HG02852 (cell line): ENCODE measurements around the gene COPG1.

ENCODE experiments used
- ATAC-seq: cut with Tn5 transposase; IDR thresholded peaks from one replicate; pipeline ENCODE4 v1.9.1; 2021; ENCODE audit warnings: mild to moderate bottlenecking, moderate library complexity; ENCODE audit not compliant: unreplicated experiment

The COPG1 gene

DNA sequence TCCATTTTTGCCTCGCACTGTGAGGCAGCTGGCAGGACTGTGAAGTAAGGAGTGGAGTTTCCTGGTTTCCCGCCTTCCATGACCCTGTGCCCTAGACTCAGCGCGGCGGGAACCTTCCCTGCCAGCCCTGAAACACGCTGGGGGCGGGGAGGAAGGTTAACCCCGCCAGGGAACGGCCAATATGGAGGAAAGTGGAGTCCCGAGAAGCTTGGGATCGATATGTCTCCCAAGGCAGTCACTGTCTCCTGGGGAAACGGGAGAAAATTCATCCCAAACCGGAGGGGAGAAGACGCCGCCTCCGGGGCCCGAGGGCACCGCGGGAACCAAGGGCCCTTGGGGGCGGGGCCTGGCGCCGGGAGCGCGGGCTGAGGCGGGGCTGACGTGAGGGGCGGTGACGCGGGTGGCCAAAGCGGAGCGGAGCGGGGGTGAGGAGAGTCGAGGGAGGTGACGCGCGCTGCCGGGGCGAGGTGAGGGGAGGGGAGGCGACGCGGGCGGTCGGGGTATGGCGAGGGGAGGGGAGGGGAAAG is 29.1 kb downstream of the COPG1 start, which contains the start of gene HMCES:
HMCES (plus strand) TSS at position 432 of the 527 bp plus-strand sequence. CDS start 863 bp downstream, outside the sequence.
- ATAC-seq, result peak; percentile 49

DNA sequence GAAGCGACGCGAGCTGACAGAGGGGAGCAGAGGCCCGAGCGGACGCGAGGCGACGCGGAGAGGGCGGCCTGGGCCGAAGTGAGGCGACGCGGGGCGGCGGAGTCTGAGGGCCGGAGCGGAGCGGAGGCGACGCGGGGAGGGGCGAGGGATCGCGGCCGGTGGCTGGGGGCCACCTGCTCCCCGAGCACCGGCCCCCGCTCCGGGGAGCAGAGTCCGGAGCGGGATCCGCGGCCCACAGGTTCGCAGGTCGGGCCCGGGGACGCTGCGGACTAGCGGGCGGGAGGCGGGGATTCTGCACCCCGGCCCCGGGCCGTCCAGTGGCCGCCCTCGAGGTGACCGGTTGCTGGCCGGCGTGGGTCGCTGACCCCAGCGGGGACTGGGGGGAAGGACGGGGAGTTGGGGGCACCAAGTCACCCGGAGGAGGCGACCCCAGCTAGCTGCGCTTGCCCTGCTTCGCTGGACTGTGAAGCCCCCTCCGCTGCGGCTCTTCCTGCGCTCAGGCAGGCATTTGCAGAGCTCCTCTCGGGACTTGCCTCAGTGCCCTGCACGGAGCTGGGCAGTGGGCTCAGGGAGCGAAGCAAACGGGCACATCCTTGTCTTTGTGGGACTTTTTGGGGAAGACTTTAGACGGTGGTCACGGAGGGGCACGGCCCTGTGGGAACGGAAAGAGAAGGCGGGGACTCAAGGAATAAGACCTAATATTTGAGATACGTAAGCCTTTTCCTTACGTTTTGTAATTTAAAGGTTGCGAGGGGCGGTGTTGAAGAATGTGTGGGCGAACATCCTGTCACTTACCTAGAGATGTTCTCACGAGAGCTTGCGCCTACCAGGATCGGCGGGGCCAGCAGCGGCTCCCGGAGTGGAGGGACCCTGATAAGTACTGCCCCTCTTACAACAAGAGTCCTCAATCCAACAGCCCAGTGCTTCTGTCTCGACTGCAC is 29.8 kb downstream of the COPG1 start:
- peak; percentile 1 for ATAC-seq

GRCh38 chr3:129280183-129280582 is 30.8 kb downstream of the COPG1 start:
- no peak for ATAC-seq

DNA sequence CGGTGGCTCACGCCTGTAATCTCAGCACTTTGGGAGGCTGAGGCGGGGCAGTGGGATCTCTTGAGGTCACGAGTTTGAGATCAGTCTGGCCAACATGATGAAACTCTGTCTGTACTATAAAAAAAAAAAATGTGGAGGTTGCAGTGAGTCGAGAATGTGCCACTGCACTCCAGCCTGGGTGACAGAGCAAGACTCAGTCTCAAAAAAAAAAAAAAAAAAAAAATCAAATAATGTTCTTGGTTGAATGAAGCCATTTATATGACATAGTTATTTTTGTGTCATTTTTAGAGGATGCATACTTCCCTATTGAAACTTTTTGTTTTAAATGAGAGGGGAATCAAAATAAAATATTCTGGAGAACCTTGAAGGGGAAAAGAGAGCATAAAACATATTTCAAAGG is 32.3 kb downstream of the COPG1 start:
- ATAC-seq, result no peak

- peak; percentile 65 for ATAC-seq
These were observed 33.4 kb downstream of the COPG1 start for GRCh38 chr3:129282727-129283327.

GRCh38 chr3:129286081-129286480 is 36.7 kb downstream of the COPG1 start:
- ATAC-seq, result no peak

GRCh38 chr3:129288446-129288845 is 39.0 kb downstream of the COPG1 start:
- no peak for ATAC-seq

DNA sequence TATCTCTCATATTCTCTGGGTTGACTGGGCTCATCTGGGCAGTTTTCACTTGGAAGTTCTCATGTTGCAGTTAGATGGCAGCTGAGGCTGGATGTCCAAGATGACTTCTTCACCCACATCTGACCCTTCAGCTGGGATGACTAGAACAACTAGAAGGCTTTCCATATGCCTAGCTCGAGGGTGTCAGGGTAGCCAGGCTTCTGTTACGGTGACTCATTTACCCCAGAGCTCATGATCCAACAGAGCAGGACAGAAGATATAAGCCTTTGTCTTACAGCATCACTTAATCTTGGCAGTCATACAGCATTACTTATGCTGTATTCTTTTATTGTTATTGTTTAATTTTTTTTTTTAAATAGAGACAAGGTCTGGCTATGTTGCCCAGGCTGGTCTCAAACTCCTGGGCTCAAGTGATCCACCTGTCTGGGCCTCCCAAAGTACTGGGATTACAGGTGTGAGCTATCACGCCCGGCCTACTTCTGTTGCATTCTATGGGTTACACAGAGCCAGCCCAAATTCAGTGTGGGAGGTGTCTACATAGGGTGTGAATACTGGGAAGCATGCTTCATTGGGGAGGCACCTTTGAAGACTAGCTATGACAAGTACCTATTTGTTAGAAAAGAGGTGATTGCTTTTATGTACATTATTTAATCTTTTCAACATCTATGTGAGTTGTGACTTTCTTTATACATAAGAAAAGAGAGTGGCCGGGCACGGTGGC is 40.0 kb downstream of the COPG1 start:
- no peak for ATAC-seq

- no peak for ATAC-seq
These were observed 42.0 kb downstream of the COPG1 start for GRCh38 chr3:129291236-129291886.

DNA sequence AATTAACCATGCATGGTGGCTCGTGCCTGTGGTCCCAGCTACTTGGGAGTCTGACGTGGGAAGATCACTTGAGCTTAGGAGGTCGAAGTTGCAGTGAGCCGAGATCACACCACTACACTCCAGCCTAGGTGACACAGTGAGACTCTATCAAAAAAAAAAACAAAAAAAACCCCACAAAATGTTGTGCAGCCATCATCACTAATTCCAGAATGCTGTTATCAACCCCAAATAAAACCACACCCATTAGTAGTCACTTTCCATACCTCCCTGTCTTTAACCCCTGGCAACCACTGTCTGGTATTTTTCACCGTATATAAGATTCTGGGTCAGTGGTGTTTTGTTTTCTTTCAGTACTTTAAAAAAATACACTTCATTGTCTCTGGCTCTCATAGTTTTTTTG is 45.9 kb downstream of the COPG1 start:
- ATAC-seq, result no peak

- ATAC-seq, result no peak
These were observed 54.9 kb downstream of the COPG1 start for GRCh38 chr3:129304146-129304961.

DNA sequence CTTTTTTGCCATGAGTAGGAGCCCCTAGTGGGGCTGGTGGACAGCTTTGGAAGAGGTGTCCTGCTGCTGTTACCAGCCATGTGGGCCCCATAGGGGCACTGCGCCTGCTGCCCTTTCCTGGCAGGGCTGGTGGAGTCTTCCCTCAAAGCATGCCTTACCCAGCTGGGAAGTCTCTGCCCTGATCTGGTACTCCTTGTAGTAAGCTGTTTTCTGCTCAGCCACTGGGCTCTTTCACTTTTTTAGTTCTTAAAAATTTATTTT is 55.5 kb downstream of the COPG1 start:
- no peak for ATAC-seq

GRCh38 chr3:129305592-129306091 is 56.2 kb downstream of the COPG1 start:
- ATAC-seq, result peak; percentile 48

DNA sequence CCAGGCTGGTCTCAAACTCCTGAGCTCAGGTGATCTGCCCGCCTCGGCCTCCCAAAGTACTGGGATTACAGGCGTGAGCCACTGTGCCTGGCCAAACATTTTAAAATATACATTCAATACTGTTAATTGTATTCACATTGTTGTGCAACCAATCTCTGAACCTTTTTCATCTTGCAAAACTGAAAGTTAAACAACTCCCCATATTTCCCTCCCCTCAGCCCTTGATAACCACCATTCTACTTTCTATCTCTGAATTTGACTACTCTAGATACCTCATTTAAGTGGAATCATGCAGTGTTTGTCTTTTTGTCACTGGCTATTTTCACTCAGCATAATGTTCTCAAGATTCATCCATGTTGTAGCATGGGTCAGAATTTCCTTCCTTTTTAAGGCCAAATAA is 59.2 kb downstream of the COPG1 start:
- ATAC-seq, result no peak

- peak; percentile 41 for ATAC-seq
These were observed 61.0 kb downstream of the COPG1 start for GRCh38 chr3:129310111-129311011.

DNA sequence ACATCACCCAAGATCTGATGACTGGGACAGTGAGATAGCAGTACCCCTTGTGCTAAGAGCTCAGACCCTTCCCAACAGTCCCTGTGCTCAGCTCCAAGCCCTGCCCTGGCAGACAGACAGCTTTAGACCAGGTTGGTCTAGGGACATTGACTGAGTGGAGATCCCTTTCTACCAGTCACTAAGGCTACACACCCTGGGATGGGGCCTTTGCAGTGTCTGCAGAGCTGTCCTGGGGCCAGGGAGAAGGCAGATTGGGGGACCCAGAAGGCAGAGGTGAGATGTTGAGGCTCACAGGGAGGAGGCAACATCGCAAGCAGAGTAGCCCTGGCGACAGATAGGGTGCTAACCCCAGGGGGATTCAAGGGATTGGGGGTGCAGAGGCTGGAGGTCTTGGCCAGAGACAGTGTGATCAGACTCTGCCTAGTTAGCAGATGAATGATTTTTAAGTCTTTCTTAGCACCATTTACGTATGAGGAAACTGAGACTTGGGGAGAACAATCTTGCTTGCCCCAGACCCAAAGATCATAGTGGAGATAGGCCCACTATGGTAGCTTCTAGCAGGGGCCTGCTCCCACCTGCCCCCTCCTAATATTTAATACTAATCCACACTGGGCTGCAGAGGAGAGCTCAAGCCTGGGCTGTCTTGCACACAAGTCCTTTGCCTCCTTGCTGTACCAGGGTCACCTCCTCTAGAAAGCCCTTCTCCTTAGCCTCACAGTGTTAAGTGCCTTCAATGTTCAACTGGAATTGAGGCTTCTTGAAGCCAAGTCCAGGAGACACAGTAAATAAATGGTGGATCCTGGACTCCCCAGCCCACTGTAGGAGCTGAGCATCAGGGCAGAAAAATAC is 61.9 kb downstream of the COPG1 start:
- ATAC-seq, result no peak

GRCh38 chr3:129312021-129312639 is 62.7 kb downstream of the COPG1 start:
- ATAC-seq, result no peak
